ENCODE results near the gene GATAD2A. TPM values are rescaled to one million over a fixed set of nuclear protein-coding genes. Genes with fewer than 3 reads are reported as not detected.

Gene GATAD2A
- total and polyA plus RNA-seq, 9 of the 15 experiments (the other 6 are each of a cell fraction or from before 2014, with no cell fraction given): 2.4 to 226 (median 44.2) TPM

GRCh38 chr19:19487950-19488874 is 82.7 kb downstream of the GATAD2A start (continued):
- TF ChIP-seq, protein P1, sequence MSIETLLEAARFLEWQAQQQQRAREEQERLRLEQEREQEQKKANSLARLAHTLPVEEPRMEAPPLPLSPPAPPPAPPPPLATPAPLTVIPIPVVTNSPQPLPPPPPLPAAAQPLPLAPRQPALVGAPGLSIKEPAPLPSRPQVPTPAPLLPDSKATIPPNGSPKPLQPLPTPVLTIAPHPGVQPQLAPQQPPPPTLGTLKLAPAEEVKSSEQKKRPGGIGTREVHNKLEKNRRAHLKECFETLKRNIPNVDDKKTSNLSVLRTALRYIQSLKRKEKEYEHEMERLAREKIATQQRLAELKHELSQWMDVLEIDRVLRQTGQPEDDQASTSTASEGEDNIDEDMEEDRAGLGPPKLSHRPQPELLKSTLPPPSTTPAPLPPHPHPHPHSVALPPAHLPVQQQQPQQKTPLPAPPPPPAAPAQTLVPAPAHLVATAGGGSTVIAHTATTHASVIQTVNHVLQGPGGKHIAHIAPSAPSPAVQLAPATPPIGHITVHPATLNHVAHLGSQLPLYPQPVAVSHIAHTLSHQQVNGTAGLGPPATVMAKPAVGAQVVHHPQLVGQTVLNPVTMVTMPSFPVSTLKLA (conservative IDR thresholded peaks at IDR 0.05): no peak
- 0 out of 2 replicates have a peak, but pooled peaks have one; percentile 11 for TF ChIP-seq SP1 (CRISPR knock-in tag; IDR thresholded peaks at IDR 0.05)
- no peak for TF ChIP-seq TCF7 (IDR thresholded peaks at IDR 0.05; ENCODE audit: borderline replicate concordance)
- TF ChIP-seq RNF2 (IDR thresholded peaks at IDR 0.05): peak; percentile 63; the same call in 1 of the 2 replicates
- 0 out of 2 replicates have a peak, but pooled peaks have one; percentile 38 for TF ChIP-seq SMARCA4 (IDR thresholded peaks at IDR 0.05)
- TF ChIP-seq KLF13 (tag; IDR thresholded peaks at IDR 0.05; ENCODE audit: borderline replicate concordance, low read depth): no peak
- TF ChIP-seq ARHGAP35 (IDR thresholded peaks at IDR 0.05; ENCODE audit: partially characterized antibody): no peak
- TF ChIP-seq, protein P2, sequence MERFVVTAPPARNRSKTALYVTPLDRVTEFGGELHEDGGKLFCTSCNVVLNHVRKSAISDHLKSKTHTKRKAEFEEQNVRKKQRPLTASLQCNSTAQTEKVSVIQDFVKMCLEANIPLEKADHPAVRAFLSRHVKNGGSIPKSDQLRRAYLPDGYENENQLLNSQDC (CRISPR knock-in tag; IDR thresholded peaks at IDR 0.05): no peak
- TF ChIP-seq CLOCK (CRISPR knock-in tag; IDR thresholded peaks at IDR 0.05; ENCODE audit: borderline replicate concordance): no peak
- no peak for TF ChIP-seq PURB (CRISPR knock-in tag; IDR thresholded peaks at IDR 0.05; ENCODE audit: low read depth)
- no peak for TF ChIP-seq ZNF165 (CRISPR knock-in tag; IDR thresholded peaks at IDR 0.05; ENCODE audit: borderline replicate concordance)
- no peak for TF ChIP-seq TEAD1 (CRISPR knock-in tag; IDR thresholded peaks at IDR 0.05)
- TF ChIP-seq ZNF445 (CRISPR knock-in tag; IDR thresholded peaks at IDR 0.05; ENCODE audit: low read depth): no peak
- no peak for TF ChIP-seq SMAD2 (IDR thresholded peaks at IDR 0.05; ENCODE audit: low read depth, low read length)
- no peak for TF ChIP-seq SPI1 (IDR thresholded peaks at IDR 0.05; ENCODE audit: borderline replicate concordance, low read depth, low read length)
- no peak for TF ChIP-seq ZSCAN32 (CRISPR knock-in tag; IDR thresholded peaks at IDR 0.05)
- TF ChIP-seq NBN (IDR thresholded peaks at IDR 0.05; ENCODE audit: low read depth): no peak
- no peak for TF ChIP-seq HNRNPH1 (optimal IDR thresholded peaks at IDR 0.05; ENCODE audit: low read depth, low read length)
- TF ChIP-seq ZNF253 (CRISPR knock-in tag; conservative IDR thresholded peaks at IDR 0.05): no peak
- no peak for TF ChIP-seq JUN (IDR thresholded peaks at IDR 0.05; ENCODE audit: borderline replicate concordance, low read depth, low read length)
- no peak for TF ChIP-seq JUN (CRISPR knock-in tag; IDR thresholded peaks at IDR 0.05; ENCODE audit: borderline replicate concordance)
- TF ChIP-seq, protein P3, sequence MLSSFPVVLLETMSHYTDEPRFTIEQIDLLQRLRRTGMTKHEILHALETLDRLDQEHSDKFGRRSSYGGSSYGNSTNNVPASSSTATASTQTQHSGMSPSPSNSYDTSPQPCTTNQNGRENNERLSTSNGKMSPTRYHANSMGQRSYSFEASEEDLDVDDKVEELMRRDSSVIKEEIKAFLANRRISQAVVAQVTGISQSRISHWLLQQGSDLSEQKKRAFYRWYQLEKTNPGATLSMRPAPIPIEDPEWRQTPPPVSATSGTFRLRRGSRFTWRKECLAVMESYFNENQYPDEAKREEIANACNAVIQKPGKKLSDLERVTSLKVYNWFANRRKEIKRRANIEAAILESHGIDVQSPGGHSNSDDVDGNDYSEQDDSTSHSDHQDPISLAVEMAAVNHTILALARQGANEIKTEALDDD (IDR thresholded peaks at IDR 0.05): no peak
- TF ChIP-seq MTA3 (IDR thresholded peaks at IDR 0.05; ENCODE audit: borderline replicate concordance): peak; percentile 18; the same call in 1 of the 2 replicates
- 0 out of 2 replicates have a peak, but pooled peaks have one; percentile 17 for TF ChIP-seq EGR1 (conservative IDR thresholded peaks at IDR 0.05)
